Astrocyte (in vitro differentiated cells and primary cell): ENCODE data around the gene SCNN1G.

ENCODE experiments used
- EZH2 ChIP-seq: IDR thresholded peaks from 2 replicates; pipeline ENCODE4 v1.6.1; 2012; ENCODE audit warnings: mild to moderate bottlenecking, low read length, inconsistent platforms; ENCODE audit not compliant: insufficient read depth
- TF ChIP-seq, protein P1 (sequence below): IDR thresholded peaks from 2 replicates; pipeline ENCODE4 v1.5.1; 2011; ENCODE audit warnings: low read depth, mild to moderate bottlenecking, inconsistent platforms, low read length, moderate library complexity; ENCODE audit not compliant: insufficient read depth

DNA sequence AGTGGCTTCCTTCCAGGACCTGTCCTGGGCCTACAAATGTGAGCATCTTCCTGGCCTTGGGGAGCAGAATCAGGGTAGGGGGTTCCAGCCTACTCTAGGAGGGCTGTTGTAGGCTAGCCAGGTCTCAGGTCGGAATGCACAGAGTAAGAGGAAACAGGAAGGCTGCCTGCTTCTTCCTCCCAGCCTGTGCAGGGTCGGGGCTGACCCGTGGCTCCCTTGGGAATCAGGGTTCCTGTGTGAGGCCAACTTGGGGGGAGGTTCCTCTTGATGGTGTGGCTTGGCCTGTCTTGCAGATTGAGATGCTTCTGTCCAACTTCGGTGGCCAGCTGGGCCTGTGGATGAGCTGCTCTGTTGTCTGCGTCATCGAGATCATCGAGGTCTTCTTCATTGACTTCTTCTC lies 32.3 kb downstream of the SCNN1G start:
- TF ChIP-seq, protein P1, sequence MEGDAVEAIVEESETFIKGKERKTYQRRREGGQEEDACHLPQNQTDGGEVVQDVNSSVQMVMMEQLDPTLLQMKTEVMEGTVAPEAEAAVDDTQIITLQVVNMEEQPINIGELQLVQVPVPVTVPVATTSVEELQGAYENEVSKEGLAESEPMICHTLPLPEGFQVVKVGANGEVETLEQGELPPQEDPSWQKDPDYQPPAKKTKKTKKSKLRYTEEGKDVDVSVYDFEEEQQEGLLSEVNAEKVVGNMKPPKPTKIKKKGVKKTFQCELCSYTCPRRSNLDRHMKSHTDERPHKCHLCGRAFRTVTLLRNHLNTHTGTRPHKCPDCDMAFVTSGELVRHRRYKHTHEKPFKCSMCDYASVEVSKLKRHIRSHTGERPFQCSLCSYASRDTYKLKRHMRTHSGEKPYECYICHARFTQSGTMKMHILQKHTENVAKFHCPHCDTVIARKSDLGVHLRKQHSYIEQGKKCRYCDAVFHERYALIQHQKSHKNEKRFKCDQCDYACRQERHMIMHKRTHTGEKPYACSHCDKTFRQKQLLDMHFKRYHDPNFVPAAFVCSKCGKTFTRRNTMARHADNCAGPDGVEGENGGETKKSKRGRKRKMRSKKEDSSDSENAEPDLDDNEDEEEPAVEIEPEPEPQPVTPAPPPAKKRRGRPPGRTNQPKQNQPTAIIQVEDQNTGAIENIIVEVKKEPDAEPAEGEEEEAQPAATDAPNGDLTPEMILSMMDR: no peak
- TF ChIP-seq EZH2: no peak
